CD4-positive, alpha-beta T cell treated with Interleukin-21 for 1 hour (primary cell): ENCODE results near the gene TMEM119.
"Not testable (repeated sequence)": the region's sequence is repeated elsewhere in the genome, so short reads cannot be mapped to it uniquely, and the experiment has no call there.

Experiments used
- DNase-seq: peaks from one replicate; pipeline ENCODE4 v3.0.0-alpha.2; 2020

The TMEM119 gene

GRCh38 chr12:108633534-108634248 lies 35.8 kb upstream of the TMEM119 start, which contains the start of gene SELPLG:
SELPLG (minus strand) TSS chr12:108633894; CDS start chr12:108624307, 9,587 bp downstream.
- DNase-seq = peak; percentile 93

- no peak for DNase-seq
Measured at GRCh38 chr12:108633081-108633533, 35.2 kb upstream of the TMEM119 start.

- DNase-seq = not testable (repeated sequence)
Measured at GRCh38 chr12:108631261-108631660, 33.4 kb upstream of the TMEM119 start.

- DNase-seq = peak; percentile 52
Measured at GRCh38 chr12:108630481-108631207, 32.8 kb upstream of the TMEM119 start.

- peak; percentile 84 for DNase-seq
Measured at GRCh38 chr12:108629824-108630476, 32.1 kb upstream of the TMEM119 start.

- DNase-seq = no peak
Measured at GRCh38 chr12:108629151-108629550, 31.3 kb upstream of the TMEM119 start.

GRCh38 chr12:108627134-108627920 lies 29.4 kb upstream of the TMEM119 start:
- no peak for DNase-seq

- DNase-seq = no peak
Measured at GRCh38 chr12:108625228-108625627, 27.3 kb upstream of the TMEM119 start.

- DNase-seq = no peak
Measured at GRCh38 chr12:108623577-108623976, 25.7 kb upstream of the TMEM119 start.

GRCh38 chr12:108622921-108623514 lies 25.1 kb upstream of the TMEM119 start:
- DNase-seq = no peak

GRCh38 chr12:108622421-108622820 lies 24.5 kb upstream of the TMEM119 start:
- peak; percentile 64 for DNase-seq

GRCh38 chr12:108621161-108621560 lies 23.3 kb upstream of the TMEM119 start:
- no peak for DNase-seq

- DNase-seq = no peak
Measured at GRCh38 chr12:108620236-108620879, 22.5 kb upstream of the TMEM119 start.

- no peak for DNase-seq
Measured at GRCh38 chr12:108619369-108620160, 21.7 kb upstream of the TMEM119 start.

- not testable (repeated sequence) for DNase-seq
Measured at GRCh38 chr12:108618953-108619274, 21.0 kb upstream of the TMEM119 start.

- DNase-seq = peak; percentile 76
Measured at GRCh38 chr12:108618079-108618952, 20.4 kb upstream of the TMEM119 start.

GRCh38 chr12:108616941-108617858 lies 19.3 kb upstream of the TMEM119 start:
- DNase-seq = peak; percentile 84

GRCh38 chr12:108616359-108616758 lies 18.5 kb upstream of the TMEM119 start:
- DNase-seq = no peak

GRCh38 chr12:108615918-108616317 lies 18.0 kb upstream of the TMEM119 start:
- DNase-seq = no peak
